Endothelial cell (in vitro differentiated cells): ENCODE measurements around the gene C1orf87. TPM values are rescaled to one million over a fixed set of nuclear protein-coding genes. Genes with fewer than 3 reads are reported as not detected.

Experiments
- DNase-seq: peaks from one replicate; pipeline ENCODE4 v3.0.0; 2021; ENCODE audit warnings: low spot score
- H3K27ac Mint-ChIP-seq: one replicate; pipeline ENCODE4 v1.8.0; 2021; ENCODE audit warnings: mixed read lengths, inconsistent platforms; ENCODE audit not compliant: unreplicated experiment
- H3K27me3 Mint-ChIP-seq: one replicate; pipeline ENCODE4 v1.8.0; 2021; ENCODE audit warnings: mild to moderate bottlenecking, moderate library complexity, mixed read lengths, inconsistent platforms; ENCODE audit not compliant: unreplicated experiment
- H3K36me3 Mint-ChIP-seq: one replicate; pipeline ENCODE4 v1.8.0; 2021; ENCODE audit warnings: mild to moderate bottlenecking, low read depth, mixed read lengths, inconsistent platforms; ENCODE audit not compliant: unreplicated experiment
- H3K4me1 Mint-ChIP-seq: one replicate; pipeline ENCODE4 v1.8.0; 2021; ENCODE audit warnings: mild to moderate bottlenecking, mixed read lengths, inconsistent platforms; ENCODE audit not compliant: unreplicated experiment
- H3K4me3 Mint-ChIP-seq: one replicate; pipeline ENCODE4 v1.8.0; 2021; ENCODE audit warnings: mild to moderate bottlenecking, mixed read lengths, inconsistent platforms; ENCODE audit not compliant: unreplicated experiment
- H3K9me3 Mint-ChIP-seq: one replicate; pipeline ENCODE4 v1.8.0; 2021; ENCODE audit warnings: mixed read lengths, inconsistent platforms; ENCODE audit not compliant: unreplicated experiment
- CTCF ChIP-seq: fragments of 200-600 bp; sonication (generic); IDR thresholded peaks from one replicate; pipeline ENCODE4 v1.5.0; 2021; ENCODE audit warnings: antibody characterized with exemption; ENCODE audit not compliant: unreplicated experiment
- total RNA-seq: library from RNA; stranded (reverse); fragmentation: NEBNext Ultra II Directional; extraction: Animal tissue kit (Norgen Biotek cat#: 25700); gene quantifications from one replicate; pipeline ENCODE4 v1.2.1, GENCODE V29; 2021; ENCODE audit not compliant: unreplicated experiment

C1orf87 gene
- total RNA-seq, 1 donor from 2014 or later, result 0.23 TPM

GRCh38 chr1:60008500-60008899 is 65.1 kb downstream of the C1orf87 start:
- H3K9me3 Mint-ChIP-seq, result no peaks in the 10 kb centered on the region
- H3K27me3 Mint-ChIP-seq, result no peaks in the 10 kb centered on the region
- H3K27ac Mint-ChIP-seq, result no peak overlapping the region
- no peak for DNase-seq
- H3K4me1 Mint-ChIP-seq, result no peaks in the 10 kb centered on the region
- H3K36me3 Mint-ChIP-seq, result no peaks in the 10 kb centered on the region
- no peak for TF ChIP-seq CTCF
- H3K4me3 Mint-ChIP-seq, result no peak overlapping the region

- Mint-ChIP-seq H3K4me3 (no peak overlapping the region), H3K9me3 (no peaks in the 10 kb centered on the region), H3K27ac (no peak overlapping the region), H3K27me3 (no peaks in the 10 kb centered on the region), H3K4me1 (no peaks in the 10 kb centered on the region), H3K36me3 (no peaks in the 10 kb centered on the region)
- TF ChIP-seq CTCF, result no peak
- no peak for DNase-seq
Measured at GRCh38 chr1:60000625-60001024, 72.9 kb downstream of the C1orf87 start.

- no peak for TF ChIP-seq CTCF
- no peaks in the 10 kb centered on the region for H3K9me3 Mint-ChIP-seq
- no peaks in the 10 kb centered on the region for H3K27me3 Mint-ChIP-seq
- no peak for DNase-seq
- no peaks in the 10 kb centered on the region for H3K4me1 Mint-ChIP-seq
- H3K4me3 Mint-ChIP-seq, result no peak overlapping the region
- H3K36me3 Mint-ChIP-seq, result no peaks in the 10 kb centered on the region
- no peak overlapping the region for H3K27ac Mint-ChIP-seq
Measured at GRCh38 chr1:59999746-60000145, 73.8 kb downstream of the C1orf87 start.

- Mint-ChIP-seq H3K4me1 (no peaks in the 10 kb centered on the region), H3K36me3 (no peaks in the 10 kb centered on the region), H3K9me3 (no peaks in the 10 kb centered on the region), H3K27me3 (no peaks in the 10 kb centered on the region), H3K4me3 (no peak overlapping the region), H3K27ac (no peak overlapping the region)
- no peak for TF ChIP-seq CTCF
- DNase-seq, result no peak
Measured at GRCh38 chr1:59999006-59999405, 74.6 kb downstream of the C1orf87 start.

GRCh38 chr1:59997479-59998115 is 76.0 kb downstream of the C1orf87 start:
- no peak overlapping the region for H3K4me3 Mint-ChIP-seq
- no peaks in the 10 kb centered on the region for H3K36me3 Mint-ChIP-seq
- no peaks in the 10 kb centered on the region for H3K4me1 Mint-ChIP-seq
- TF ChIP-seq CTCF, result no peak
- H3K9me3 Mint-ChIP-seq, result no peaks in the 10 kb centered on the region
- no peak overlapping the region for H3K27ac Mint-ChIP-seq
- DNase-seq, result no peak
- no peaks in the 10 kb centered on the region for H3K27me3 Mint-ChIP-seq
